ENCODE results near the gene PANK4.

DNA sequence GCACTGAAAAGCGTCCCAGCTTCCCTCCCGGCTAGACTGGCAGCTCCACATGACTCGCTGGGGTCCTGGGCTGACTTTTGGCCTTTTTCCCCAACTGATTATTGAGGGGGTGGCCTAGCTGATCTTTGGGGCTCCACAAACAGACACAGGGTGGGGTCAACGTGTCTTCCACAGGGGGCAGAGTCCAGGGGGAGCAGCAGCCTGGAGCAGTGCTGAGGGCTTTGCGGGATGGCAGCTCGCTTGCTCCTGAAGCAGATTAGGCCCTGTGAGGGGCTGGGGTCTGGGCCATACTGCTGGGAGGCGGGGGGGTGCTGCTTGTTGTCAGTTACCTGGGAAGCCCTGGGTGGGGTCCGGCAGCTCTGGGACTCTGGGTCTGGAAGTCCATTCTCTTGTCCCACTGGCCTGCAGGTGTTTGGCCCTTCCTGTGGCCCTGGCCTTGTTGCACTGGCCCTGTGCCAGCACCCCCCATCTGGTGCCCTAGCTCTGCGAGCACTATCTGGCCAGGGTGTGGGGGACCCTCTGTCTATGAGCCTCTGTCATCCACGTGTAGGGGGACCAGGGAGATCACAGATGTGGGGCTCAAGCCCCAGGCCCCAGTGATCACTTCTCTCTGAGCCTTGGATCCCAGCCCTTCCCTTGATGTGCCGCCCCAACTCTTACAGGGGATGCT lies 16.0 kb upstream of the PANK4 start:
- TF ChIP-seq EZH2 (IDR thresholded peaks at IDR 0.05) (no peak), POLR2AphosphoS5 (IDR thresholded peaks at IDR 0.05; ENCODE audit: borderline replicate concordance, low read depth, low read length) (no peak), FOXP2 (optimal IDR thresholded peaks at IDR 0.05; ENCODE audit: control extremely low read depth, extremely low read length, insufficient read depth) (no peak)
